Esophagus muscularis mucosa (tissue), 4 donors: ENCODE results near the gene PRPF38A. TPM values are rescaled to one million over a fixed set of nuclear protein-coding genes. Genes with fewer than 3 reads are reported as not detected.

ENCODE experiments used
- DNase-seq: peaks from one replicate; pipeline ENCODE4 v3.0.0-alpha.2; 2017; ENCODE audit errors: extremely low spot score
- H3K27ac ChIP-seq, 4 donors: fragments of 200-600 bp; sonication (generic); replicated peaks in 1 of 4; 1 replicate in 3 of 4; 2 replicates in 1 of 4; pipeline ENCODE4 v1.5.1; 2016 to 2019; ENCODE audit warnings: mild to moderate bottlenecking in 1 of 4
- H3K27me3 ChIP-seq, 4 donors: fragments of 200-600 bp; sonication (generic); one replicate each; pipeline versions ENCODE4 v1.5.1 to v1.6.0; 2016 to 2019
- H3K36me3 ChIP-seq, 4 donors: fragments of 200-600 bp; sonication (generic); one replicate each; pipeline ENCODE4 v1.5.1; 2016 to 2019
- H3K4me1 ChIP-seq, 4 donors: fragments of 200-600 bp; sonication (generic); one replicate each; pipeline ENCODE4 v1.5.1; 2016 to 2019
- H3K4me3 ChIP-seq, 4 donors: fragments of 200-600 bp; sonication (generic); 1 replicate in 2 of 4; 2 replicates in 2 of 4; pipeline ENCODE4 v1.5.1; 2016 to 2019; ENCODE audit warnings: mild to moderate bottlenecking in 4 of 4, moderate library complexity in 1 of 4
- H3K9me3 ChIP-seq, 4 donors: fragments of 200-600 bp; sonication (generic); 1 replicate in 3 of 4; 2 replicates in 1 of 4; pipeline ENCODE4 v1.5.1; 2016 to 2019
- CTCF ChIP-seq, 3 experiments: fragments of 200-600 bp in 2 of 3; fragments of 450-650 bp in 1 of 3; sonication (generic) in 2 of 3; IDR thresholded peaks; one replicate each; pipeline ENCODE4 v1.5.1; 2017 to 2019; ENCODE audit warnings: antibody characterized with exemption in 3 of 3, mild to moderate bottlenecking in 2 of 3, moderate library complexity in 1 of 3
- EP300 ChIP-seq: sonication (generic); formaldehyde crosslinking; IDR thresholded peaks from one replicate; pipeline ENCODE4 v1.6.1; 2017; ENCODE audit warnings: antibody characterized with exemption
- POLR2A ChIP-seq: fragments of 450-650 bp; IDR thresholded peaks from one replicate; pipeline ENCODE4 v1.6.1; 2017; ENCODE audit warnings: antibody characterized with exemption, moderate library complexity, mild to moderate bottlenecking, low read depth
- POLR2AphosphoS5 ChIP-seq, 2 donors: sonication (generic); formaldehyde crosslinking; IDR thresholded peaks; one replicate each; pipeline ENCODE4 v1.6.1; 2017; ENCODE audit warnings: antibody characterized with exemption in 2 of 2
- WGBS: methylation state at CpG from one replicate; pipeline ENCODE4 v1.1.5; 2018; 5-methylcytosine and 5-hydroxymethylcytosine counted together
- intact Hi-C: fragments of 100-400 bp; cut with DNase I; formaldehyde crosslinking; loops from one replicate; pipeline ENCODE4 v1.15.1; 2023
- total RNA-seq, 4 donors: library from RNA; depleted of rRNA; stranded (reverse); fragments of >200 nt; gene quantifications; one replicate each; pipeline versions ENCODE4 v1.1.0 to v1.2.1, GENCODE V29; 2016

PRPF38A gene
- 10 to 100 TPM; 10.9 to 21.7 (median 13.7) TPM for total RNA-seq

DNA sequence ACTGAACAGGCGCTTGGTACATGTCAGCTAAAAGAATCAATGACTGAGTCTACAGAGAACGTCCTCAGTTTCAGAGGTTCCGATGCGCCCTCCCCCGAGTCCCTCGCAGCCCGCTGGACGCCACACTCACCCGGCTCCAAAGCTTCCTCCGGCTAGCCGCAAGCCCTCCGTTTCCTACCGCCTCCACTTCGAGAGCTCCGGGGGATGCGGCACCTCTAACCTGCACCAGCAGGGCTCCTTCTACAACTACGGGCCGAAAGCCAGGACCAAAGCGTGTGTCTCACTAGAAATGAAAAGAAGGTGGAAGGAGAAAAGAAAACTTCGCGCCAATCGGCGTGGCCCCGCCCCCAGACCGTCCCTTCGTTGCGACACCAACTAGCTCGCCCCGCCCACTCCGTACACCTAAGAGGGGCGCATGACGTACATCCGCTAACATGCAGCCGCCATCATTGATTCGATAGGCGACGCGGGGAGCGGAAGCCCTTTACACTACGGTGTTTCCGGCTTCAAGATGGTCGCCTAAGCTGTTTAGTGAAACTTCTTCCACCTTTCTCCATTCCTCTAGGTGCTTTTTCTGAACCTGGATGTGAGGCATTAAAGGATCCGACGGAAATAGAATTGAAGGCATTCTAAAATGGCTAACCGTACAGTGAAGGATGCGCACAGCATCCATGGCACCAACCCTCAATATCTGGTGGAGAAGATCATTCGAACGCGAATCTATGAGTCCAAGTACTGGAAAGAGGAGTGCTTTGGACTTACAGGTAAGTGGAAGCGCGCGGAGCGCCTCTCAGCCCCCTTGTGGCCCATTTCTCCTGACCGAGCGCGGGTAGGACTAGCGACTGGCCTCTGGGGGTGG lies at the start of gene PRPF38A, which contains the start of gene ORC1:
Gene PRPF38A, plus strand, starts transcription at position 487 of the 859 bp plus-strand sequence. Its CDS starts 148 bp downstream, at position 635.
Gene ORC1, minus strand, starts transcription at position 308 of the 859 bp plus-strand sequence. CDS start 2,200 bp downstream, outside the sequence.
- Histone ChIP-seq H3K4me3 (peak within 1 kb of the TSS; percentile 72 to 91 (median 83)), H3K27ac (peak within 1 kb of the TSS; percentile 86 to 91 (median 90)), H3K9me3 (no peaks in the 10 kb centered on the region), H3K36me3 (peaks cover 17 to 36% (median 30%) of the 10 kb centered on the region in 4 donors), H3K4me1 (peaks cover 16 to 30% (median 25%) of the 10 kb centered on the region in 4 donors), H3K27me3 (no peaks in the 10 kb centered on the region)
- intact Hi-C loops = loop anchor here (2.0 to 10.0 kb wide), 2 partner anchors 38 to 280 kb away; partner anchors contain the start of gene CC2D1B
- DNase-seq = peak; percentile 99
- TF ChIP-seq POLR2AphosphoS5 (IDR thresholded peaks at IDR 0.05) = peak; percentile 94 to 96
- no peak for TF ChIP-seq POLR2A
- TF ChIP-seq CTCF (IDR thresholded peaks at IDR 0.05) = peak; percentile 22 to 49 (median 42)
- TF ChIP-seq EP300 = no peak
- WGBS = 1% methylated on average over 43 of the region's 57 CpGs

GRCh38 chr1:52355436-52355835 lies 49.0 kb upstream of the PRPF38A start:
- Histone ChIP-seq H3K36me3 (peaks cover 73 to 100% (median 92%) of the 10 kb centered on the region in 4 donors), H3K4me1 (peaks cover 0 to 4% (median 0%) of the 10 kb centered on the region in 4 donors), H3K4me3 (no peak overlapping the region), H3K27me3 (no peaks in the 10 kb centered on the region), H3K27ac (no peak overlapping the region), H3K9me3 (no peaks in the 10 kb centered on the region)
- intact Hi-C loops = no loop called here
- TF ChIP-seq POLR2AphosphoS5 (IDR thresholded peaks at IDR 0.05) = peak in 1 of 2 donors; percentile 16
- TF ChIP-seq EP300 = no peak
- TF ChIP-seq POLR2A = no peak
- WGBS = 90% methylated on average over 8 of the region's 8 CpGs
- DNase-seq = no peak

GRCh38 chr1:52355847-52356505 lies 48.4 kb upstream of the PRPF38A start:
- peaks cover 78 to 100% (median 92%) of the 10 kb centered on the region in 4 donors for H3K36me3 ChIP-seq
- DNase-seq = no peak
- TF ChIP-seq EP300 = no peak
- no peak for TF ChIP-seq POLR2AphosphoS5 (IDR thresholded peaks at IDR 0.05)
- H3K4me1 ChIP-seq = no peaks in the 10 kb centered on the region
- no peak overlapping the region for H3K4me3 ChIP-seq
- no peak overlapping the region for H3K27ac ChIP-seq
- H3K27me3 ChIP-seq = no peaks in the 10 kb centered on the region
- intact Hi-C loops = no loop called here
- WGBS = 89% methylated on average over 11 of the region's 11 CpGs
- no peaks in the 10 kb centered on the region for H3K9me3 ChIP-seq

DNA sequence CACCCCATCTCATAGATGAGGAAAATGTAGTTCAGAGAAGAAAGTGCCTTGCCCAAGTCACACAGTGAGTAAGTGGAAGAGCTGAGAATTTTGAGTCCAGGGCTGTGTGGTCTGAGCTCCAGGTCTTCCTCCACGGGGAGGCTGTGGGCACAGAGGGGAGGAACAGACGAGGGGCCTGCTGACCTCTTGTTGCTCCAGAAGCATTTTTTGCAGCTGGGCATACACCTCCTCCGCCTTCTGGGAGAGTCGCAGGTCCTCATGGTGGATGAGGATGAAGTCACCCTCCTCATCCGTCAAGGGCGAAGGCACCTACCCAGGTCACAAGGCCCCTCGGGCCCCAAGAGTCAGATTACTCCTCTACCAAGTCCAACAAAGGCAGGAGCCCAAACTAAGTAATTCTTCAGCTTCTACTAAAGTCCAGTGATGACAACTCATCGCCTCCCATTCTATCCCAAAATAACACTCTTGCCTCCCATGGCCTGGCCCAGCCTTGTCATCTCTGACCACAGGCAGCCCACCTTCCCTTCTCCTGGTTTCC lies 47.5 kb upstream of the PRPF38A start:
- Histone ChIP-seq H3K27ac (no peak overlapping the region), H3K4me1 (no peaks in the 10 kb centered on the region), H3K4me3 (no peak overlapping the region), H3K36me3 (peaks cover 82 to 100% (median 97%) of the 10 kb centered on the region in 4 donors), H3K27me3 (no peaks in the 10 kb centered on the region), H3K9me3 (no peaks in the 10 kb centered on the region)
- 80% methylated on average over 2 of the region's 8 CpGs for WGBS
- intact Hi-C loops = no loop called here
- no peak for DNase-seq
- TF ChIP-seq CTCF (IDR thresholded peaks at IDR 0.05) (no peak), EP300 (no peak), POLR2A (no peak), POLR2AphosphoS5 (IDR thresholded peaks at IDR 0.05) (no peak)

DNA sequence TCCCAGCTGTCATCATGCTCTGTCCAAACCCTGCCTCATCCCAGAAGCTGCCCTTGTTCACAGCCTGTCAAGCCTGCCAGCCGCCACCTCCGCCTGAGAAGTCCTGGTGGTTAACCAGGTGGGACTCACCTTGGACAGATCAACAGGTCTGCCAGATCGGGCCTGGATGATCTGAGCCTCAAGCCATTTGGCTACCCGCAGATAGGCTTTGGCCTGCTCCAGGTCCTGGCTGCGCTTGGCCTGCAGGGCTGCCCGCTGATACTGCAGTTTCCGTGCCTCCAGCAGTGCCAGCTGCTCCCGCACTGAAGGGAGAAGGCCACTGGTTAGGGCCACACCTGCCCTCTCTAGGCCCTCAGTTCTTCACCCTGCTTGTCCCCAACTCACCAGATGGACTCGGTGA lies 47.0 kb upstream of the PRPF38A start:
- intact Hi-C loops = no loop called here
- H3K27ac ChIP-seq = no peak overlapping the region
- no peak for DNase-seq
- peaks cover 84 to 100% (median 99%) of the 10 kb centered on the region in 4 donors for H3K36me3 ChIP-seq
- H3K4me3 ChIP-seq = no peak overlapping the region
- TF ChIP-seq POLR2A = no peak
- TF ChIP-seq CTCF (IDR thresholded peaks at IDR 0.05) = no peak
- no peak for TF ChIP-seq EP300
- TF ChIP-seq POLR2AphosphoS5 (IDR thresholded peaks at IDR 0.05) = no peak
- H3K27me3 ChIP-seq = no peaks in the 10 kb centered on the region
- H3K4me1 ChIP-seq = no peaks in the 10 kb centered on the region
- 97% methylated on average over 7 of the region's 9 CpGs for WGBS
- H3K9me3 ChIP-seq = no peaks in the 10 kb centered on the region
